HepG2 (cell line): ENCODE results near the gene BBLN. TPM values are rescaled to one million over a fixed set of nuclear protein-coding genes. Genes with fewer than 3 reads are reported as not detected.

Source experiments
- ATAC-seq: fragments of 200-7000 bp; cut with Tn5 transposase; 3 replicates; pipeline ENCODE4 v1.9.1; 2020; ENCODE audit warnings: mild to moderate bottlenecking, moderate library complexity
- BruUV-seq: library from RNA; stranded (reverse); fragments of 400-500 nt; replicated peaks from 2 replicates; lab custom pipeline; 2021; lab: Mats Ljungman, UMichigan
- CTCF ChIA-PET: fragments of 300-600 bp; formaldehyde crosslinking; extraction: SDS; loops from one replicate; lab custom pipeline; 2021; ENCODE audit warnings: low total read pairs, inconsistent platforms, low intra/inter-chr PET ratio; lab: Yijun Ruan, JAX
- POLR2A ChIA-PET: fragments of 350-600 bp; sonication (Branson Sonifier 250); formaldehyde crosslinking; loops from one replicate; lab custom pipeline; 2020; ENCODE audit warnings: antibody characterized with exemption, inconsistent platforms; lab: Yijun Ruan, JAX
- DNase-seq: peaks from one replicate; pipeline ENCODE4 v3.0.0-alpha.2; 2015; ENCODE audit warnings: low spot score
- FAIRE-seq: peaks from 3 replicates; lab custom pipeline; 2011; peaks lifted over from hg19 to GRCh38; lab: Jason Lieb, UNC
- H2AFZ ChIP-seq: one replicate; pipeline ENCODE4 v1.6.1; 2011; ENCODE audit warnings: low read length, inconsistent platforms
- H3K27ac ChIP-seq: fragments of 300-600 bp; 3 replicates; pipeline ENCODE4 v1.8.0; 2011; ENCODE audit warnings: mixed run types, mild to moderate bottlenecking, mixed read lengths, low read length, inconsistent platforms; ENCODE audit not compliant: insufficient read depth; ENCODE audit errors: extremely low read length
- H3K27me3 ChIP-seq, 2 experiments: fragments of 200-600 bp in 1 of 2; 2 replicates in 1 of 2; 3 replicates in 1 of 2; pipeline versions ENCODE4 v1.6.0 to v1.8.0; 2011; ENCODE audit warnings: low read length in 2 of 2, mild to moderate bottlenecking in 2 of 2, moderate library complexity in 2 of 2, inconsistent platforms in 1 of 2; ENCODE audit not compliant: insufficient read depth in 2 of 2, control insufficient read depth in 1 of 2
- H3K36me3 ChIP-seq, 2 experiments: fragments of 200-600 bp in 1 of 2; replicated peaks in 1 of 2; 2 replicates in 1 of 2; 3 replicates in 1 of 2; pipeline versions ENCODE4 v1.5.1 to v1.8.0; 2011; ENCODE audit warnings: low read length in 2 of 2, inconsistent platforms in 1 of 2; ENCODE audit not compliant: insufficient read depth in 2 of 2, control insufficient read depth in 1 of 2
- H3K4me1 ChIP-seq: 2 replicates; pipeline ENCODE4 v1.5.1; 2012; ENCODE audit warnings: low read length, inconsistent platforms; ENCODE audit not compliant: insufficient read depth
- H3K4me2 ChIP-seq: 2 replicates; pipeline ENCODE4 v1.6.0; 2011; ENCODE audit warnings: low read depth, low read length, inconsistent platforms
- H3K4me3 ChIP-seq, 3 experiments: fragments of 200-600 bp in 1 of 3; sonication (generic), shearing (Covaris generic) in 1 of 3; replicated peaks in 1 of 3; 2 replicates each; pipeline ENCODE4 v1.5.1; 2011 to 2016; ENCODE audit warnings: low read length in 3 of 3, inconsistent platforms in 2 of 3, low read depth in 2 of 3, mild to moderate bottlenecking in 2 of 3, control low read depth in 1 of 3, mixed read lengths in 1 of 3; ENCODE audit not compliant: insufficient read depth in 1 of 3
- H3K79me2 ChIP-seq: one replicate; pipeline ENCODE4 v1.6.1; 2011; ENCODE audit warnings: low read length, inconsistent platforms; ENCODE audit not compliant: insufficient read depth
- H3K9ac ChIP-seq: 2 replicates; pipeline ENCODE4 v1.6.0; 2011; ENCODE audit warnings: mild to moderate bottlenecking, low read depth, low read length, inconsistent platforms; ENCODE audit not compliant: insufficient read depth
- H3K9me3 ChIP-seq: 2 replicates; pipeline ENCODE4 v1.5.1; 2012; ENCODE audit warnings: mild to moderate bottlenecking, low read length
- H4K20me1 ChIP-seq: 2 replicates; pipeline ENCODE4 v1.6.0; 2011; ENCODE audit warnings: inconsistent platforms, mild to moderate bottlenecking, low read length, moderate library complexity; ENCODE audit not compliant: insufficient read depth
- DNMT1 ChIP-seq: sonication (generic); formaldehyde crosslinking; IDR thresholded peaks from 2 replicates; pipeline ENCODE4 v1.5.1; 2020; ENCODE audit warnings: mild to moderate bottlenecking, missing genetic modification reagents
- ELF4 ChIP-seq: sonication (generic); formaldehyde crosslinking; IDR thresholded peaks from 2 replicates; pipeline ENCODE4 v1.5.0; 2020; ENCODE audit warnings: missing genetic modification reagents, mild to moderate bottlenecking, moderate library complexity, borderline replicate concordance
- POLR2G ChIP-seq: fragments of 200-400 bp; formaldehyde crosslinking; IDR thresholded peaks from 2 replicates; pipeline ENCODE4 v1.6.1; 2018; ENCODE audit warnings: mild to moderate bottlenecking, low read depth, low read length, moderate library complexity
- PTBP1 ChIP-seq: fragments of 200-400 bp; formaldehyde crosslinking; IDR thresholded peaks from 2 replicates; pipeline ENCODE4 v1.6.1; 2018; ENCODE audit warnings: low read length, low read depth; ENCODE audit not compliant: poor library complexity, severe bottlenecking
- ZBTB39 ChIP-seq: sonication (generic); formaldehyde crosslinking; IDR thresholded peaks from 2 replicates; pipeline ENCODE4 v1.5.0; 2020; ENCODE audit warnings: missing genetic modification reagents
- ZC3H4 ChIP-seq: sonication (generic); formaldehyde crosslinking; IDR thresholded peaks from 2 replicates; pipeline ENCODE4 v1.4.0; 2020; ENCODE audit warnings: missing genetic modification reagents, borderline replicate concordance
- ZNF207 ChIP-seq: fragments of 450-650 bp; IDR thresholded peaks from 2 replicates; pipeline ENCODE4 v1.6.1; 2016; ENCODE audit warnings: antibody characterized with exemption, borderline replicate concordance
- ZNF343 ChIP-seq: sonication (generic); formaldehyde crosslinking; IDR thresholded peaks from 2 replicates; pipeline ENCODE4 v1.4.0; 2020; ENCODE audit warnings: mild to moderate bottlenecking, missing genetic modification reagents
- ZNF557 ChIP-seq: sonication (generic); formaldehyde crosslinking; IDR thresholded peaks from 2 replicates; pipeline ENCODE4 v1.4.0; 2020; ENCODE audit warnings: missing genetic modification reagents
- ZNF570 ChIP-seq: sonication (generic); formaldehyde crosslinking; IDR thresholded peaks from 2 replicates; pipeline ENCODE4 v1.4.0; 2020; ENCODE audit warnings: mild to moderate bottlenecking, missing genetic modification reagents, borderline replicate concordance
- ZNF614 ChIP-seq: IDR thresholded peaks from 2 replicates; pipeline ENCODE4 v1.6.1; 2018; ENCODE audit warnings: missing biosample characterization, missing genetic modification reagents, inconsistent platforms, borderline replicate concordance
- ZNF629 ChIP-seq: sonication (generic); formaldehyde crosslinking; conservative IDR thresholded peaks from 2 replicates; pipeline ENCODE4 v1.5.0; 2020; ENCODE audit warnings: missing genetic modification reagents
- ZSCAN20 ChIP-seq: sonication (generic); formaldehyde crosslinking; IDR thresholded peaks from 2 replicates; pipeline ENCODE4 v1.4.0; 2020; ENCODE audit warnings: missing genetic modification reagents, mild to moderate bottlenecking, borderline replicate concordance
- WGBS: methylation state at CpG from one replicate; pipeline ENCODE4 v1.1.6; 2017; ENCODE audit warnings: low lambda C conversion rate; 5-methylcytosine and 5-hydroxymethylcytosine counted together
- in situ Hi-C: cut with HindIII; loops from 2 replicates; pipeline ENCODE4 v1.10.0; 2017; ENCODE audit warnings: low pct_unique_long_range_greater_than_20kb; ENCODE audit not compliant: extremely low pct_ligation_motif_present
- intact Hi-C: fragments of 100-400 bp; cut with micrococcal nuclease; formaldehyde crosslinking; loops from one replicate; pipeline ENCODE4 v1.10.0; 2022; ENCODE audit not compliant: unreplicated experiment
- polyA plus RNA-seq, 8 experiments: library from polyadenylated mRNA; depleted of rRNA in 3 of 8; stranded (reverse) in 7 of 8; unstranded in 1 of 8; fragments of >200 nt; fragmentation: Illumina TruSeq in 4 of 8; extraction: Trizol in 4 of 8; gene quantifications; 2 replicates each; pipeline versions ENCODE4 v1.2.1 to v1.2.3, GENCODE V29; 2011 to 2016; ENCODE audit warnings: low read depth in 4 of 8, missing spikeins in 1 of 8, mixed read lengths in 1 of 8; ENCODE audit not compliant: insufficient read depth in 1 of 8
- total RNA-seq, 5 experiments: library from RNA; depleted of rRNA; stranded (reverse); fragments of >200 nt; fragmentation: Illumina TruSeq; extraction: Trizol; gene quantifications; 2 replicates each; pipeline ENCODE4 v1.2.3, GENCODE V29; 2016; ENCODE audit warnings: low read depth in 1 of 5
- TF ChIP-seq, protein P1 (sequence below): sonication (generic); formaldehyde crosslinking; conservative IDR thresholded peaks from 2 replicates; pipeline ENCODE4 v1.4.0; 2020; ENCODE audit warnings: missing genetic modification reagents
- TF ChIP-seq, protein P2 (sequence below), 2 experiments: sonication (generic) in 1 of 2; formaldehyde crosslinking in 1 of 2; IDR thresholded peaks; 2 replicates each; pipeline versions ENCODE4 v1.4.0 to v1.6.1; 2016 to 2020; ENCODE audit warnings: borderline replicate concordance in 1 of 2, low read depth in 1 of 2, mild to moderate bottlenecking in 1 of 2, missing genetic modification reagents in 1 of 2

The BBLN gene
- total and polyA plus RNA-seq, 2 of the 13 experiments (the other 11 are each of a cell fraction or from before 2014, with no cell fraction given) = 27.6 to 33.1 TPM

GRCh38 chr9:128128836-128129590 is 31.1 kb upstream of the BBLN start:
- ChIA-PET POLR2A (interaction anchor here (0.7 to 1.6 kb wide), 17 partner anchors 8 to 212 kb away, joined by 3 to 17 read pairs (median 6); partner anchors contain the start of genes BBLN, GOLGA2, ST6GALNAC4 and SWI5), CTCF (no interaction called here)
- H3K27me3 ChIP-seq = no peaks in the 10 kb centered on the region
- intact Hi-C loops (no loop called here), in situ Hi-C loops (no loop called here)
- peak overlapping the region; percentile 95 for H3K9ac ChIP-seq
- H3K4me2 ChIP-seq = peak overlapping the region; percentile 87
- H3K4me3 ChIP-seq = peak overlapping the region; percentile 96 to 99 (median 97)
- 63% methylated on average over 20 of the region's 29 CpGs for WGBS
- H3K9me3 ChIP-seq = no peaks in the 10 kb centered on the region
- no peak for DNase-seq
- H2AFZ ChIP-seq = no peak overlapping the region
- H3K36me3 ChIP-seq = peaks cover 1 to 9% of the 10 kb centered on the region in 2 experiments; a peak in 3 of 5 replicates
- peak overlapping the region; percentile 99 for H3K27ac ChIP-seq
- H3K79me2 ChIP-seq = peaks cover 23% of the 10 kb centered on the region
- H3K4me1 ChIP-seq = peaks cover 64% of the 10 kb centered on the region
- no peak for ATAC-seq
- BruUV-seq = TSS peak; percentile 71
- no peak for FAIRE-seq
- peaks cover 4% of the 10 kb centered on the region; the same call in 1 of the 2 replicates for H4K20me1 ChIP-seq
- TF ChIP-seq ZNF629 = peak; percentile 69
- TF ChIP-seq POLR2G = no peak
- no peak for TF ChIP-seq ZC3H4 (CRISPR knock-in tag)
- TF ChIP-seq, protein P1, sequence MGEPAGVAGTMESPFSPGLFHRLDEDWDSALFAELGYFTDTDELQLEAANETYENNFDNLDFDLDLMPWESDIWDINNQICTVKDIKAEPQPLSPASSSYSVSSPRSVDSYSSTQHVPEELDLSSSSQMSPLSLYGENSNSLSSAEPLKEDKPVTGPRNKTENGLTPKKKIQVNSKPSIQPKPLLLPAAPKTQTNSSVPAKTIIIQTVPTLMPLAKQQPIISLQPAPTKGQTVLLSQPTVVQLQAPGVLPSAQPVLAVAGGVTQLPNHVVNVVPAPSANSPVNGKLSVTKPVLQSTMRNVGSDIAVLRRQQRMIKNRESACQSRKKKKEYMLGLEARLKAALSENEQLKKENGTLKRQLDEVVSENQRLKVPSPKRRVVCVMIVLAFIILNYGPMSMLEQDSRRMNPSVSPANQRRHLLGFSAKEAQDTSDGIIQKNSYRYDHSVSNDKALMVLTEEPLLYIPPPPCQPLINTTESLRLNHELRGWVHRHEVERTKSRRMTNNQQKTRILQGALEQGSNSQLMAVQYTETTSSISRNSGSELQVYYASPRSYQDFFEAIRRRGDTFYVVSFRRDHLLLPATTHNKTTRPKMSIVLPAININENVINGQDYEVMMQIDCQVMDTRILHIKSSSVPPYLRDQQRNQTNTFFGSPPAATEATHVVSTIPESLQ = no peak
- no peak for TF ChIP-seq PTBP1
- TF ChIP-seq ZNF614 (CRISPR knock-in tag) = no peak
- no peak for TF ChIP-seq ZNF570 (CRISPR knock-in tag)
- no peak for TF ChIP-seq ZNF343
- TF ChIP-seq DNMT1 (CRISPR knock-in tag) = no peak
- TF ChIP-seq ZSCAN20 (CRISPR knock-in tag) = no peak
- TF ChIP-seq ZNF557 (CRISPR knock-in tag) = no peak
- no peak for TF ChIP-seq ZNF207
- TF ChIP-seq ELF4 = no peak
- no peak for TF ChIP-seq ZBTB39 (CRISPR knock-in tag)
- TF ChIP-seq, protein P2, sequence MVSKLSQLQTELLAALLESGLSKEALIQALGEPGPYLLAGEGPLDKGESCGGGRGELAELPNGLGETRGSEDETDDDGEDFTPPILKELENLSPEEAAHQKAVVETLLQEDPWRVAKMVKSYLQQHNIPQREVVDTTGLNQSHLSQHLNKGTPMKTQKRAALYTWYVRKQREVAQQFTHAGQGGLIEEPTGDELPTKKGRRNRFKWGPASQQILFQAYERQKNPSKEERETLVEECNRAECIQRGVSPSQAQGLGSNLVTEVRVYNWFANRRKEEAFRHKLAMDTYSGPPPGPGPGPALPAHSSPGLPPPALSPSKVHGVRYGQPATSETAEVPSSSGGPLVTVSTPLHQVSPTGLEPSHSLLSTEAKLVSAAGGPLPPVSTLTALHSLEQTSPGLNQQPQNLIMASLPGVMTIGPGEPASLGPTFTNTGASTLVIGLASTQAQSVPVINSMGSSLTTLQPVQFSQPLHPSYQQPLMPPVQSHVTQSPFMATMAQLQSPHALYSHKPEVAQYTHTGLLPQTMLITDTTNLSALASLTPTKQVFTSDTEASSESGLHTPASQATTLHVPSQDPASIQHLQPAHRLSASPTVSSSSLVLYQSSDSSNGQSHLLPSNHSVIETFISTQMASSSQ (IDR thresholded peaks at IDR 0.05; ENCODE audit: low read depth) = no peak
- TF ChIP-seq, protein P2 (CRISPR knock-in tag; IDR thresholded peaks at IDR 0.05; ENCODE audit: borderline replicate concordance) = no peak
